ENCODE results near the gene POLA1. TPM values are rescaled to one million over a fixed set of nuclear protein-coding genes. Genes with fewer than 3 reads are reported as not detected.
A peak's percentile ranks its signal among the peaks of the same experiment; 100 is the strongest.

The POLA1 gene
- total RNA-seq, 6 experiments from 2014 or later: 2.0 to 4.5 (median 2.8) TPM

GRCh38 chrX:24946369-24946768 is 252.7 kb downstream of the POLA1 start:
- no peak overlapping the region for H3K4me3 ChIP-seq
- no peak for DNase-seq
- intact Hi-C loops (cut with DNase I): no loop called here
- H3K27ac ChIP-seq: no peak overlapping the region
- no peaks in the 10 kb centered on the region for H3K9me3 ChIP-seq
- no peaks in the 10 kb centered on the region for H3K4me1 ChIP-seq
- no peak for ATAC-seq
- no peak for TF ChIP-seq CTCF (IDR thresholded peaks at IDR 0.05)
- TF ChIP-seq POLR2A (IDR thresholded peaks at IDR 0.05): no peak
- H3K36me3 ChIP-seq: no peaks in the 10 kb centered on the region
- H3K27me3 ChIP-seq: peaks cover 0 to 4% of the 10 kb centered on the region in 2 donors

- TF ChIP-seq POLR2A (IDR thresholded peaks at IDR 0.05): no peak
- TF ChIP-seq CTCF (IDR thresholded peaks at IDR 0.05): no peak
- Histone ChIP-seq H3K27me3 (no peaks in the 10 kb centered on the region), H3K4me1 (no peaks in the 10 kb centered on the region), H3K9me3 (no peaks in the 10 kb centered on the region), H3K4me3 (no peak overlapping the region), H3K27ac (no peak overlapping the region), H3K36me3 (no peaks in the 10 kb centered on the region)
- ATAC-seq (no peak), DNase-seq (no peak)
- WGBS (ENCODE audit: insufficient coverage, low coverage, low lambda C conversion rate, missing lambda C conversion rate): 52% methylated on average over 2 of the region's 2 CpGs
- intact Hi-C loops (cut with DNase I): no loop called here
Observed at GRCh38 chrX:24954732-24955131, 261.0 kb downstream of the POLA1 start.

GRCh38 chrX:24955372-24955930 is 261.7 kb downstream of the POLA1 start:
- no peak for DNase-seq
- Histone ChIP-seq H3K36me3 (no peaks in the 10 kb centered on the region), H3K9me3 (no peaks in the 10 kb centered on the region), H3K4me1 (no peaks in the 10 kb centered on the region), H3K27ac (no peak overlapping the region), H3K27me3 (no peaks in the 10 kb centered on the region), H3K4me3 (no peak overlapping the region)
- no peak for ATAC-seq
- intact Hi-C loops (cut with DNase I): no loop called here
- 70% methylated on average over 1 of the region's 2 CpGs for WGBS (ENCODE audit: insufficient coverage, low coverage, low lambda C conversion rate, missing lambda C conversion rate)
- TF ChIP-seq POLR2A (IDR thresholded peaks at IDR 0.05) (no peak), CTCF (IDR thresholded peaks at IDR 0.05) (no peak)

- TF ChIP-seq POLR2A (IDR thresholded peaks at IDR 0.05) (no peak), CTCF (IDR thresholded peaks at IDR 0.05) (no peak)
- Histone ChIP-seq H3K4me3 (no peak overlapping the region), H3K4me1 (no peaks in the 10 kb centered on the region), H3K27me3 (no peaks in the 10 kb centered on the region), H3K27ac (no peak overlapping the region), H3K9me3 (no peaks in the 10 kb centered on the region), H3K36me3 (no peaks in the 10 kb centered on the region)
- intact Hi-C loops (cut with DNase I): no loop called here
- DNase-seq: no peak
- peak in 1 of 4 donors; percentile 25 for ATAC-seq
Observed at GRCh38 chrX:24956828-24957227, 263.1 kb downstream of the POLA1 start.

- Histone ChIP-seq H3K4me1 (no peaks in the 10 kb centered on the region), H3K36me3 (no peaks in the 10 kb centered on the region), H3K4me3 (no peak overlapping the region), H3K27me3 (no peaks in the 10 kb centered on the region), H3K9me3 (no peaks in the 10 kb centered on the region), H3K27ac (no peak overlapping the region)
- intact Hi-C loops (cut with DNase I): no loop called here
- no peak for TF ChIP-seq POLR2A (IDR thresholded peaks at IDR 0.05)
- ATAC-seq (no peak), DNase-seq (no peak)
- 53% methylated on average over 1 of the region's 1 CpG for WGBS (ENCODE audit: insufficient coverage, low coverage, low lambda C conversion rate, missing lambda C conversion rate)
Observed at GRCh38 chrX:24961809-24962208, 268.1 kb downstream of the POLA1 start.
